Thyroid gland (tissue), 4 donors: ENCODE results near the gene FAM124A.

Source experiments
- CTCF ChIP-seq, 6 experiments: fragments of 200-600 bp in 3 of 6; fragments of 450-650 bp in 3 of 6; sonication (generic) in 3 of 6; IDR thresholded peaks; one replicate each; pipeline ENCODE4 v1.5.1; 2016 to 2019; ENCODE audit warnings: antibody characterized with exemption in 6 of 6, mild to moderate bottlenecking in 2 of 6, inconsistent platforms in 1 of 6, moderate library complexity in 1 of 6
- POLR2A ChIP-seq, 2 donors: fragments of 450-650 bp; IDR thresholded peaks; one replicate each; pipeline ENCODE4 v1.6.1; 2017; ENCODE audit warnings: antibody characterized with exemption in 2 of 2, mild to moderate bottlenecking in 2 of 2, moderate library complexity in 1 of 2

- no peak for TF ChIP-seq CTCF (IDR thresholded peaks at IDR 0.05)
- no peak for TF ChIP-seq POLR2A (IDR thresholded peaks at IDR 0.05)
Observed at GRCh38 chr13:51229731-51230130, 7.5 kb downstream of the FAM124A start.
